ENCODE measurements around the gene NEURL1. TPM values are rescaled to one million over a fixed set of nuclear protein-coding genes. Genes with fewer than 3 reads are reported as not detected.
A peak's percentile ranks its signal among the peaks of the same experiment; 100 is the strongest.

NEURL1 gene
- total RNA-seq, 1 experiment from 2014 or later = 0.10 TPM

DNA sequence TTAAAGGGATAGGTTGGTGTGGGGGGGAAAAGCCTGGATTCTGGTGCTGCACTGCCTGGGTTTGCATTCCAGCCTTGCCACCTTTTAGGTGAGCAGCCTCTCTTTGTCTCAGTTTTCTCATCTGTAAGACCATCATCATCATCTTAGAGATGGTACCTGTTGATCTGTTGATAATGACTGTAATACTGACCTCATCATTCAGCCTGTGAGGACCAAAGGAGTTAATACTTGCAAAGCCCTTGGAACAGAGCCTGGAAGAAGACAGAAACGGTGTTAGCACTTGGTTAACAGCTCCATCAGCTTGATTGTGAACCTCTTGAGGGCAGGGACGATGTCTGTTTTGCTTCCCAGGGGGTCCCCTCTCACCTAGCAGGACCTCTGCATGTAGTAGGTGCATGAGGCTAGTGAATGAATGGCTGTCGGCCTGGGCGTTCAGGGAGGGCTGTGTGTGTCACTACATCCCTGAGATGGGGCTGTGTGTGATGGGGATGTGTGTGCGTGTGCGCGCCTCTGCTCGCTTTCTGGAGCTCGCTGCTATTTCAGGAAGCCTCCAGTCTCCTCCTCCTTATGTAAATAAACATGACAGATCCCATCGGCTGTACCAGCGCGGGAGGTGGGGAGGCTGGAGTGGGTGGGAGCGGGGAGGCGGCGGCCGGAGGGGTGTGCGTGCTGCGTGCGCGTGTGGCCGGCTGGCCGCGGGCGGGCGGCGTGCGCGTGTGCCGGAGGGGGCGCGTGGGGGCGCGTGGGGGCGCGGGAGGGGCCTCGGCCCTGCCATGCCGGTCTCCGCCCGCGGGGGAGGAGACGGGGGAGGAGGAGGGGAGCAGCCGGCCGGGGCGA lies 61.2 kb downstream of the NEURL1 start:
- no TSS peak for BruUV-seq (replicated peaks)
- ChIA-PET POLR2A (no interaction called here), CTCF (no interaction called here)
- no peak for TF ChIP-seq POLR2AphosphoS5 (IDR thresholded peaks at IDR 0.05; ENCODE audit: low read depth, low read length)
- TF ChIP-seq TCF7L2 (IDR thresholded peaks at IDR 0.05; ENCODE audit: low read depth, low read length) = no peak
- in situ Hi-C loops (cut with HindIII; ENCODE audit: low pct_unique_long_range_greater_than_20kb, low sequenced_read_pairs) = no loop called here
- DNase-seq (ENCODE audit: low read depth, low spot score) (no peak), ATAC-seq (peak; percentile 48)
- H3K27me3 ChIP-seq (ENCODE audit: control insufficient read depth, insufficient read depth, low read length) = peaks cover 14% of the 10 kb centered on the region
- no peaks in the 10 kb centered on the region for H3K36me3 ChIP-seq (ENCODE audit: control insufficient read depth, insufficient read depth, low read length)
- H3K27ac ChIP-seq (ENCODE audit: low read length) = no peak overlapping the region
- no peaks in the 10 kb centered on the region for H3K9me3 ChIP-seq (ENCODE audit: control insufficient read depth, insufficient read depth, low read depth, low read length)
- peak overlapping the region in 1 of 2 experiments; percentile 2; a peak in 1 of 4 replicates for H3K4me3 ChIP-seq (ENCODE audit: low read depth in 2 of 2, low read length in 2 of 2)
- intact Hi-C loops (cut with micrococcal nuclease; ENCODE audit: unreplicated experiment) = no loop called here
- H3K4me1 ChIP-seq (ENCODE audit: control insufficient read depth, insufficient read depth, low read length) = no peaks in the 10 kb centered on the region

GRCh38 chr10:103555325-103555649 lies 61.8 kb downstream of the NEURL1 start:
- POLR2A ChIA-PET = no interaction called here
- no peak for TF ChIP-seq SIN3A (IDR thresholded peaks at IDR 0.05; ENCODE audit: borderline replicate concordance, insufficient read depth, low read depth, low read length)
- TF ChIP-seq TCF7L2 (IDR thresholded peaks at IDR 0.05; ENCODE audit: low read depth, low read length) = no peak
- TF ChIP-seq CTCF (IDR thresholded peaks at IDR 0.05) = no peak
- no peak for TF ChIP-seq REST (IDR thresholded peaks at IDR 0.05; ENCODE audit: insufficient read depth in 1 of 2, low read depth in 2 of 2, low read length in 1 of 2)
- no peak for TF ChIP-seq POLR2AphosphoS5 (IDR thresholded peaks at IDR 0.05; ENCODE audit: low read depth, low read length)
- Histone ChIP-seq H3K27me3 (ENCODE audit: control insufficient read depth, insufficient read depth, low read length) (peaks cover 14% of the 10 kb centered on the region), H3K4me3 (ENCODE audit: low read depth in 2 of 2, low read length in 2 of 2) (peak overlapping the region in 1 of 2 experiments; percentile 2; a peak in 1 of 4 replicates), H3K9me3 (ENCODE audit: control insufficient read depth, insufficient read depth, low read depth, low read length) (no peaks in the 10 kb centered on the region), H3K27ac (ENCODE audit: low read length) (no peak overlapping the region), H3K36me3 (ENCODE audit: control insufficient read depth, insufficient read depth, low read length) (no peaks in the 10 kb centered on the region), H3K4me1 (ENCODE audit: control insufficient read depth, insufficient read depth, low read length) (no peaks in the 10 kb centered on the region)
- ATAC-seq (no peak; the same call in 1 of the 2 replicates), DNase-seq (ENCODE audit: low read depth, low spot score) (no peak)
- intact Hi-C loops (cut with micrococcal nuclease; ENCODE audit: unreplicated experiment) = no loop called here
- in situ Hi-C loops (cut with HindIII; ENCODE audit: low pct_unique_long_range_greater_than_20kb, low sequenced_read_pairs) = no loop called here
- no TSS peak for BruUV-seq (replicated peaks)
- CTCF ChIA-PET = no interaction called here

DNA sequence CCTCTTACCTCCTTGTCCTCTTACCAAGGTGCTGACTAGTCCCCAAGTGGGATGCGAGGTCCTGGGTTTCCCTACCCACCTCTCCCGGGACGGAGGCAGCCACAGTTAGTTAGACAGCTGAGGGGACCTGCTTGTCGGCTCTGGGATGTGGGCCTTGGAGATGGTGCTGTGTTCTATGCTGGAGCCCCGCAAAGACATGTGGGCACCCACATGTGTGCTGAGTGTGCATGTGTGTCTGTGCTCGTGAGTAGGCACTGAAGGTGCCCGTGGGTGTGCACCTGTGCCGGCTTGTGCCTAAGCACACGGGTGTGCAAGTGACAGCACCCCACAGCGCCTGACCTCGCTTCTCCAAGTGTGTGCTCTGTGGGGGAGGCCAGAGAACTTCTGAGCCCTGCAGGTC lies 62.2 kb downstream of the NEURL1 start:
- Histone ChIP-seq H3K27ac (ENCODE audit: low read length) (no peak overlapping the region), H3K27me3 (ENCODE audit: control insufficient read depth, insufficient read depth, low read length) (peaks cover 14% of the 10 kb centered on the region), H3K4me3 (ENCODE audit: low read depth in 2 of 2, low read length in 2 of 2) (no peak overlapping the region), H3K36me3 (ENCODE audit: control insufficient read depth, insufficient read depth, low read length) (no peaks in the 10 kb centered on the region), H3K9me3 (ENCODE audit: control insufficient read depth, insufficient read depth, low read depth, low read length) (no peaks in the 10 kb centered on the region), H3K4me1 (ENCODE audit: control insufficient read depth, insufficient read depth, low read length) (no peaks in the 10 kb centered on the region)
- ChIA-PET POLR2A (no interaction called here), CTCF (no interaction called here)
- ATAC-seq (no peak), DNase-seq (ENCODE audit: low read depth, low spot score) (no peak)
- intact Hi-C loops (cut with micrococcal nuclease; ENCODE audit: unreplicated experiment) (no loop called here), in situ Hi-C loops (cut with HindIII; ENCODE audit: low pct_unique_long_range_greater_than_20kb, low sequenced_read_pairs) (no loop called here)
- TF ChIP-seq TCF7L2 (IDR thresholded peaks at IDR 0.05; ENCODE audit: low read depth, low read length) (no peak), REST (IDR thresholded peaks at IDR 0.05; ENCODE audit: insufficient read depth in 1 of 2, low read depth in 2 of 2, low read length in 1 of 2) (no peak), SIN3A (IDR thresholded peaks at IDR 0.05; ENCODE audit: borderline replicate concordance, insufficient read depth, low read depth, low read length) (no peak), CTCF (IDR thresholded peaks at IDR 0.05) (no peak), POLR2AphosphoS5 (IDR thresholded peaks at IDR 0.05; ENCODE audit: low read depth, low read length) (no peak)
- BruUV-seq (replicated peaks) = no TSS peak
